Lower lobe of right lung (tissue), 2 donors: ENCODE measurements around the gene CDC14B. TPM values are rescaled to one million over a fixed set of nuclear protein-coding genes. Genes with fewer than 3 reads are reported as not detected.

Source experiments
- ATAC-seq, 2 donors: fragments of 200-7000 bp; cut with Tn5 transposase; one replicate each; pipeline ENCODE4 v1.9.1; 2020 to 2022; ENCODE audit warnings: mild to moderate bottlenecking in 2 of 2, moderate library complexity in 2 of 2
- DNase-seq: peaks from one replicate; pipeline ENCODE4 v3.0.0-alpha.2; 2020
- H3K27ac ChIP-seq: fragments of 200-600 bp; one replicate; pipeline ENCODE4 v1.8.0; 2022
- H3K27me3 ChIP-seq: fragments of 200-600 bp; one replicate; pipeline ENCODE4 v1.8.0; 2022; ENCODE audit warnings: low read depth
- H3K36me3 ChIP-seq: fragments of 200-600 bp; one replicate; pipeline ENCODE4 v1.8.0; 2022; ENCODE audit warnings: mild to moderate bottlenecking
- H3K4me1 ChIP-seq: fragments of 200-600 bp; one replicate; pipeline ENCODE4 v1.8.0; 2022
- H3K4me3 ChIP-seq: fragments of 200-600 bp; one replicate; pipeline ENCODE4 v1.8.0; 2022; ENCODE audit warnings: mild to moderate bottlenecking
- H3K9me3 ChIP-seq: fragments of 200-600 bp; one replicate; pipeline ENCODE4 v1.8.0; 2022
- intact Hi-C: fragments of 100-400 bp; cut with DNase I; formaldehyde crosslinking; loops from one replicate; pipeline ENCODE4 v1.11.0; 2022
- total RNA-seq: library from RNA; stranded (reverse); fragmentation: NEBNext Ultra II Directional; extraction: Animal tissue kit (Norgen Biotek cat#: 25700); gene quantifications from one replicate; pipeline ENCODE4 v1.2.1, GENCODE V29; 2021
- TF ChIP-seq, protein P1 (sequence below): fragments of 200-600 bp; IDR thresholded peaks from one replicate; pipeline ENCODE4 v1.8.0; 2022; ENCODE audit warnings: antibody characterized with exemption, mild to moderate bottlenecking
- donor health status: DM: no; HTN: yes; CAD: no; lungs with severe emphysema.

CDC14B gene
- total RNA-seq, 1 donor from 2014 or later, result 16.0 TPM

DNA sequence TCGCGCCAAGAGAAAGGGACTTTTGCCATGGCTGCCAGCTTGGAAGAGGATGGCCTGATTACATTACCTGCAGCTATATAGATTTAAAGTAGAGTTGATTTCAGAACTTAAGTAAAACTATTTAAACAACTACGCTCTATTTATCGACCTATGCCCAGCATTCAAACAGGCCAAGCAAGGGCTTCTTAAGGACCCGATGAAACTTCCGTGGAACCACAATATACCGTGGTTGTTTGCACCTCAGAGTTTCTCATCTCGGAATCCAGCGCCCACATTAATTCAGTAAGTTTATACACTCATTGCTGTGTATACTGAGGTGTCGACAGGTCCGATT, 505 bp upstream of the CDC14B start:
- peaks cover 6% of the 10 kb centered on the region for H3K4me1 ChIP-seq
- intact Hi-C loops, result no loop called here

DNA sequence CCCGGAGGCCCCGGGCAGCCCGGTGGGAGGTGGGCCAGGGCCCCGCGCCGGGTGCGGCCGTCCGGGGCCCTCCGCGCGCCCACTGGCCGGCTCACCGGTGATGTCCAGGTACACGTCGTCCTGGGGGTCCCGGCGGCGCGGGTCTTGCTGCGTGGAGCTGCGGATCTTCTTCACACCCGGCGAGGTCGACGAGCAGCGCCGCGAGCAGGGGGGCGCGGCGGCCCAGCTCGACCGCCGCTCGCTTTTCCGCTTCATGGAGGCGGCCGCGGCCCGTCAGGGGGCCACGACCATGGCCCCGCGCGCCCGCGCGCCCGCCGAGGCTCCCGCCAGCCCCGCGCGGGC, 548 bp downstream of the CDC14B start:
- no peak for DNase-seq
- H3K4me3 ChIP-seq, result peak overlapping the region; percentile 64
- peak overlapping the region; percentile 69 for H3K27ac ChIP-seq
- peak in 1 of 2 donors; percentile 24 for ATAC-seq
- H3K27me3 ChIP-seq, result peaks cover 7% of the 10 kb centered on the region
- H3K36me3 ChIP-seq, result no peaks in the 10 kb centered on the region
- TF ChIP-seq, protein P1, sequence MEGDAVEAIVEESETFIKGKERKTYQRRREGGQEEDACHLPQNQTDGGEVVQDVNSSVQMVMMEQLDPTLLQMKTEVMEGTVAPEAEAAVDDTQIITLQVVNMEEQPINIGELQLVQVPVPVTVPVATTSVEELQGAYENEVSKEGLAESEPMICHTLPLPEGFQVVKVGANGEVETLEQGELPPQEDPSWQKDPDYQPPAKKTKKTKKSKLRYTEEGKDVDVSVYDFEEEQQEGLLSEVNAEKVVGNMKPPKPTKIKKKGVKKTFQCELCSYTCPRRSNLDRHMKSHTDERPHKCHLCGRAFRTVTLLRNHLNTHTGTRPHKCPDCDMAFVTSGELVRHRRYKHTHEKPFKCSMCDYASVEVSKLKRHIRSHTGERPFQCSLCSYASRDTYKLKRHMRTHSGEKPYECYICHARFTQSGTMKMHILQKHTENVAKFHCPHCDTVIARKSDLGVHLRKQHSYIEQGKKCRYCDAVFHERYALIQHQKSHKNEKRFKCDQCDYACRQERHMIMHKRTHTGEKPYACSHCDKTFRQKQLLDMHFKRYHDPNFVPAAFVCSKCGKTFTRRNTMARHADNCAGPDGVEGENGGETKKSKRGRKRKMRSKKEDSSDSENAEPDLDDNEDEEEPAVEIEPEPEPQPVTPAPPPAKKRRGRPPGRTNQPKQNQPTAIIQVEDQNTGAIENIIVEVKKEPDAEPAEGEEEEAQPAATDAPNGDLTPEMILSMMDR, result no peak
- H3K9me3 ChIP-seq, result no peaks in the 10 kb centered on the region
- peaks cover 6% of the 10 kb centered on the region for H3K4me1 ChIP-seq
- intact Hi-C loops, result no loop called here

More for the DNA sequence above, 505 bp upstream of the CDC14B start:
- no peaks in the 10 kb centered on the region for H3K9me3 ChIP-seq
- no peak overlapping the region for H3K27ac ChIP-seq
- peaks cover 7% of the 10 kb centered on the region for H3K27me3 ChIP-seq
- no peak for ATAC-seq
- H3K36me3 ChIP-seq, result no peaks in the 10 kb centered on the region
- no peak for DNase-seq
- TF ChIP-seq, protein P1, result no peak
- H3K4me3 ChIP-seq, result peak overlapping the region; percentile 55

DNA sequence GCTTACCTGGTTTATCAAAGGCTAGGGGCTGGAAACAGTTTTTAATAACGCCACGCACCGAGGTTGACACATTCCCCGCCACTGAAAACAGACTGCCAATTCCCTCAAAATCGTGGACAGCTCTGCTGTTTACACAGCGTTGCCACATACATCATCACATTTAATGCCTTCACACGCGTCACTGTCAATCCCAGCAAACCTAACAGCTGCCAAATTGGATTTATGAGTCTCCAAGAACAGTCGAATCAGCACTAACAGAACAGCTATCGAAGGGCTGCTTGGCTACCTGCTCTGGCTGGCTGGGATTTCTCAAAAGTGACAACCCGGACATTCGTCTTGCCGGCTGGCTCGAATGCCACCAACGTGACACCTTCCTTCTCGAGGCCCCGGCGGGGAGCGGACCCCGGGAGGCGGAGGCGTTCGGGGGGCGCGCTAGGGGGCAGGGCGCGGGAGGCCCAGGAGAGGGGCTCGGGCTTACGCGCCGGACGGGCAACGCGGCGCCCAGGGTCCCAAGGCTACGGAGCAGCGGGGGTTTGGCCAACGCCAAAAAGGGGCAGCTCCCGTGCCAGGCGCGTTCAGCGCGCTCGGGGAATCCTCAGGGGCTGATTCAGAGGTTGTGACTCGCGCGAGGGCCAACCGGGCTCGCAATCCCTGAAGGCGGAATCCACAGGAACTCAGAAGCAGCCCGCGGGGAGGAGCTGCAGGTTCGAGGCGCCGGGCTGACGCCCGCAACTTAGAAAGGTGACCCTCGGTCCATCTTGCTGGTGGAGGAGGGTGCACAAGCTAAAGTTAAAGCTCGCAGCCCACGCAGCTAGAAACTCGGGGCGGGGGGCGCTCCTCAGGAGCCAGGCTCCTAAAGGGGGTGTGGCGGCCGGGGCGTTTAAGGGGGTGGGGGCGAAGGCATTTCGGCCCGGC, 1.2 kb downstream of the CDC14B start:
- Histone ChIP-seq H3K4me1 (peaks cover 6% of the 10 kb centered on the region), H3K9me3 (no peaks in the 10 kb centered on the region), H3K27ac (peak overlapping the region; percentile 69), H3K4me3 (peak overlapping the region; percentile 64), H3K27me3 (peaks cover 7% of the 10 kb centered on the region), H3K36me3 (no peaks in the 10 kb centered on the region)
- intact Hi-C loops, result no loop called here
- peak; percentile 24 to 61 for ATAC-seq
- DNase-seq, result peak; percentile 50
- TF ChIP-seq, protein P1, result no peak

DNA sequence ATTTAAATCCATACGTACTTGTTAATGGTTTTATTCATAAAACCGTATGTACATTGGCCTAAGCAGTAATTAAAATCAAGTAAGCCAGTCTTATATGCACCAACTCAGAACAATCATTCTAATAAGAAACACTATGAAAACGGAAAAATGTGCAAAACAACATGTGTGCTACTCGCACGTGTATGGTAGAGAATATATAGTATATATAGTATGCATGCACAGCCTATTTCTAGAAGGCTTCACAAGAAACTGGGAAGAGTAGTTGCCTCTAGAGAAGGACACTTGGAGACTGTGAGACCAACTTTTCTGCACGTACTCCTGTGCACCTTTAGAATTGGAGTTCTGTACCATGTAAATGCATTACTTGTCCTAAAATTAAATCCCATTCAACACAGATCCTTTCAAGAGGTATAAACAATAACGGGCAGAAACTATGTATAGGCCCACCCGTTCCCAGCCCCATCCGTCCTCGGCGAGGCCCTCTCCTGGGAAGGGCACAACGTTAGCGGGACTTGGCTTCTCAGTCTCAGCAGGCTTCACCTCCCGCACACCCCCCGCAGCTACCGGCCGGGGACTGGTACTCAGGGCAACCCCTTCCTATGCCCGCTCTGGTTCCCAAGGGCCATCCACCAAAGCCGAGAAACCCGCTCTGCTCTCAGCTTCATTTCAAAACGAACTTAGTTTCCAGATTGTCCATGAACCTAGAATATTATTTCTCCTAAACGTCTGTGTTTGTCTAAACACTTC, 2.0 kb downstream of the CDC14B start:
- no peaks in the 10 kb centered on the region for H3K9me3 ChIP-seq
- DNase-seq (no peak), ATAC-seq (no peak)
- TF ChIP-seq, protein P1, result no peak
- H3K4me3 ChIP-seq, result no peak overlapping the region
- H3K27me3 ChIP-seq, result peaks cover 7% of the 10 kb centered on the region
- intact Hi-C loops, result no loop called here
- H3K4me1 ChIP-seq, result peaks cover 6% of the 10 kb centered on the region
- H3K36me3 ChIP-seq, result no peaks in the 10 kb centered on the region
- H3K27ac ChIP-seq, result no peak overlapping the region

DNA sequence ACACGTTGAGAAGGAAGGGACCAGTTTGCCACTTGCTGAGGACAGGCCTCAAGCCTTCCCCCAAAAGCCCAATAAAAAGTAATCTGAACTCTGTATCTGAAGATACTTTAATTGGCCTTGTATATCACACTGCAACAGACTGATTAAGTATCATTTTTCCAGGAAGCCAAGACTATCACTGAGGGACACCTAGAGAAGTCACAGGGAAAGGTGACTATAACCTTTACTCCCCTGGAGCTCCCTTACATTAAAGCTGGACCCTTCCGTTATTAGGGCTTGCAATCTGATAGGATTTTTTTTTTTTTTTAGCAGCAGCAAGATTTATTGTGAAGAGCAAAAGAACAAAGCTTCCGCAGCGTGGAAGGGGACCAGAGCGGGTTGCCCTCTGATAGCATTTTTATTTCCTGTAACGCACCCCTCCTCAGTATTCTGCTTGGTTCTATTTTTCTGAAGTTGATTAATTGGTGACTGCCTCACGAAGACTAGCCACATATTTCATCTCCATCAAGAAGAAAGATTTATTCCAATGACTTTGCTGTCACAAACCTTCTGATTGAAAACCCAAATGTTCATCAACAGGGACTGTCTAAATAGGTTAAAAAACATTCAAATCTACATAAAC, 2.7 kb downstream of the CDC14B start:
- DNase-seq, result no peak
- no peak for ATAC-seq
- intact Hi-C loops, result no loop called here
- Histone ChIP-seq H3K27me3 (peaks cover 7% of the 10 kb centered on the region), H3K36me3 (no peaks in the 10 kb centered on the region), H3K4me3 (no peak overlapping the region), H3K9me3 (no peaks in the 10 kb centered on the region), H3K27ac (no peak overlapping the region), H3K4me1 (peaks cover 6% of the 10 kb centered on the region)
- TF ChIP-seq, protein P1, result no peak
